HEK293 (cell line): Measurements from ENCODE around the gene RFXAP.

Experiments used
- CTCF ChIP-seq: fragments of 450-650 bp; formaldehyde crosslinking; IDR thresholded peaks from 2 replicates; pipeline ENCODE4 v1.5.1; 2016; ENCODE audit warnings: missing biosample characterization, missing genetic modification characterization
- EGR2 ChIP-seq: fragments of 450-650 bp; formaldehyde crosslinking; IDR thresholded peaks from 2 replicates; pipeline ENCODE4 v1.5.1; 2016; ENCODE audit warnings: low read depth, missing biosample characterization, missing genetic modification characterization
- ZBTB7A ChIP-seq: fragments of 450-650 bp; formaldehyde crosslinking; IDR thresholded peaks from 2 replicates; pipeline ENCODE4 v1.5.1; 2016; ENCODE audit warnings: low read depth, missing biosample characterization, missing genetic modification characterization
- ZFP37 ChIP-seq: fragments of 450-650 bp; formaldehyde crosslinking; IDR thresholded peaks from 2 replicates; pipeline ENCODE4 v1.5.1; 2016; ENCODE audit warnings: missing biosample characterization, missing genetic modification characterization
- ZNF169 ChIP-seq: fragments of 450-650 bp; formaldehyde crosslinking; IDR thresholded peaks from 2 replicates; pipeline ENCODE4 v1.5.1; 2016; ENCODE audit warnings: missing biosample characterization, missing genetic modification characterization
- ZNF175 ChIP-seq: fragments of 450-650 bp; formaldehyde crosslinking; IDR thresholded peaks from 2 replicates; pipeline ENCODE4 v1.5.1; 2016; ENCODE audit warnings: missing biosample characterization, missing genetic modification characterization
- ZNF221 ChIP-seq: fragments of 450-650 bp; formaldehyde crosslinking; IDR thresholded peaks from 2 replicates; pipeline ENCODE4 v1.5.1; 2017; ENCODE audit warnings: missing biosample characterization, missing genetic modification characterization, borderline replicate concordance
- ZNF274 ChIP-seq, 2 experiments: fragments of 200-500 bp in 1 of 2; fragments of 450-650 bp in 1 of 2; sonication (Bioruptor generic) in 1 of 2; formaldehyde crosslinking in 1 of 2; IDR thresholded peaks; 2 replicates each; pipeline versions ENCODE4 v1.5.1 to v1.6.1; 2014 to 2016; ENCODE audit warnings: borderline replicate concordance in 1 of 2, inconsistent platforms in 1 of 2, low read length in 1 of 2, missing biosample characterization in 1 of 2, missing genetic modification characterization in 1 of 2
- ZNF707 ChIP-seq: fragments of 450-650 bp; formaldehyde crosslinking; IDR thresholded peaks from 2 replicates; pipeline ENCODE4 v1.5.1; 2016; ENCODE audit warnings: missing biosample characterization, missing genetic modification characterization
- ZNF777 ChIP-seq: fragments of 450-650 bp; formaldehyde crosslinking; IDR thresholded peaks from 2 replicates; pipeline ENCODE4 v1.5.1; 2017; ENCODE audit warnings: missing biosample characterization, missing genetic modification characterization, borderline replicate concordance
- ZSCAN4 ChIP-seq: fragments of 450-650 bp; formaldehyde crosslinking; IDR thresholded peaks from 2 replicates; pipeline ENCODE4 v1.5.1; 2017; ENCODE audit warnings: missing biosample characterization, missing genetic modification characterization

GRCh38 chr13:36820222-36820621 is 1.2 kb downstream of the RFXAP start:
- TF ChIP-seq CTCF (no peak), ZNF169 (no peak), ZFP37 (tag by site-specific recombination) (0 out of 2 replicates have a peak, but pooled peaks have one; percentile 15), ZBTB7A (no peak), ZNF274 (IDR thresholded peaks at IDR 0.05; ENCODE audit: low read length) (no peak), ZNF274 (tag by site-specific recombination; IDR thresholded peaks at IDR 0.05; ENCODE audit: borderline replicate concordance) (no peak), ZNF221 (tag by site-specific recombination) (no peak), ZNF777 (tag by site-specific recombination) (no peak), ZNF707 (tag by site-specific recombination) (no peak), EGR2 (tag by site-specific recombination) (no peak), ZNF175 (tag by site-specific recombination) (no peak), ZSCAN4 (tag by site-specific recombination) (no peak)
